Measurements from ENCODE around the gene EIF5. TPM values are rescaled to one million over a fixed set of nuclear protein-coding genes. Genes with fewer than 3 reads are reported as not detected.
A peak's percentile ranks its signal among the peaks of the same experiment; 100 is the strongest.

EIF5 gene
- total and polyA plus RNA-seq, 4 donors: 121 to 435 (median 192) TPM

- no peak for TF ChIP-seq FOXA2 (IDR thresholded peaks at IDR 0.05)
- TF ChIP-seq RXRA (IDR thresholded peaks at IDR 0.05): no peak
- no peak for TF ChIP-seq NR2F2 (IDR thresholded peaks at IDR 0.05)
- TF ChIP-seq, protein P1, sequence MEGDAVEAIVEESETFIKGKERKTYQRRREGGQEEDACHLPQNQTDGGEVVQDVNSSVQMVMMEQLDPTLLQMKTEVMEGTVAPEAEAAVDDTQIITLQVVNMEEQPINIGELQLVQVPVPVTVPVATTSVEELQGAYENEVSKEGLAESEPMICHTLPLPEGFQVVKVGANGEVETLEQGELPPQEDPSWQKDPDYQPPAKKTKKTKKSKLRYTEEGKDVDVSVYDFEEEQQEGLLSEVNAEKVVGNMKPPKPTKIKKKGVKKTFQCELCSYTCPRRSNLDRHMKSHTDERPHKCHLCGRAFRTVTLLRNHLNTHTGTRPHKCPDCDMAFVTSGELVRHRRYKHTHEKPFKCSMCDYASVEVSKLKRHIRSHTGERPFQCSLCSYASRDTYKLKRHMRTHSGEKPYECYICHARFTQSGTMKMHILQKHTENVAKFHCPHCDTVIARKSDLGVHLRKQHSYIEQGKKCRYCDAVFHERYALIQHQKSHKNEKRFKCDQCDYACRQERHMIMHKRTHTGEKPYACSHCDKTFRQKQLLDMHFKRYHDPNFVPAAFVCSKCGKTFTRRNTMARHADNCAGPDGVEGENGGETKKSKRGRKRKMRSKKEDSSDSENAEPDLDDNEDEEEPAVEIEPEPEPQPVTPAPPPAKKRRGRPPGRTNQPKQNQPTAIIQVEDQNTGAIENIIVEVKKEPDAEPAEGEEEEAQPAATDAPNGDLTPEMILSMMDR (IDR thresholded peaks at IDR 0.05; ENCODE audit: low read depth, low read length, missing input control): no peak
- TF ChIP-seq HNF4G (IDR thresholded peaks at IDR 0.05): no peak
- TF ChIP-seq YY1 (IDR thresholded peaks at IDR 0.05): no peak
- Histone ChIP-seq H3K27ac (ENCODE audit: low read depth in 1 of 2, low read length in 2 of 2) (no peak overlapping the region), H3K4me1 (ENCODE audit: control insufficient read depth in 4 of 4, insufficient read depth in 4 of 4, low read length in 3 of 4) (peaks cover 11 to 31% (median 14%) of the 10 kb centered on the region in 4 donors), H3K4me3 (ENCODE audit: low read depth in 1 of 3, low read length in 3 of 3) (no peak overlapping the region), H3K36me3 (ENCODE audit: control insufficient read depth in 4 of 4, insufficient read depth in 3 of 4, low read depth in 1 of 4, low read length in 3 of 4) (no peaks in the 10 kb centered on the region), H3K9me3 (ENCODE audit: control insufficient read depth in 4 of 4, low read length in 3 of 4) (no peaks in the 10 kb centered on the region), H3K27me3 (ENCODE audit: control insufficient read depth in 4 of 4, insufficient read depth in 4 of 4, low read length in 3 of 4) (no peaks in the 10 kb centered on the region), H3K9ac (ENCODE audit: low read depth in 1 of 2, low read length in 2 of 2) (no peak overlapping the region)
- no peak for DNase-seq (ENCODE audit: low spot score)
- WGBS: 62% methylated on average over 6 of the region's 6 CpGs
Measured at GRCh38 chr14:103393070-103393469, 59.0 kb downstream of the EIF5 start.

DNA sequence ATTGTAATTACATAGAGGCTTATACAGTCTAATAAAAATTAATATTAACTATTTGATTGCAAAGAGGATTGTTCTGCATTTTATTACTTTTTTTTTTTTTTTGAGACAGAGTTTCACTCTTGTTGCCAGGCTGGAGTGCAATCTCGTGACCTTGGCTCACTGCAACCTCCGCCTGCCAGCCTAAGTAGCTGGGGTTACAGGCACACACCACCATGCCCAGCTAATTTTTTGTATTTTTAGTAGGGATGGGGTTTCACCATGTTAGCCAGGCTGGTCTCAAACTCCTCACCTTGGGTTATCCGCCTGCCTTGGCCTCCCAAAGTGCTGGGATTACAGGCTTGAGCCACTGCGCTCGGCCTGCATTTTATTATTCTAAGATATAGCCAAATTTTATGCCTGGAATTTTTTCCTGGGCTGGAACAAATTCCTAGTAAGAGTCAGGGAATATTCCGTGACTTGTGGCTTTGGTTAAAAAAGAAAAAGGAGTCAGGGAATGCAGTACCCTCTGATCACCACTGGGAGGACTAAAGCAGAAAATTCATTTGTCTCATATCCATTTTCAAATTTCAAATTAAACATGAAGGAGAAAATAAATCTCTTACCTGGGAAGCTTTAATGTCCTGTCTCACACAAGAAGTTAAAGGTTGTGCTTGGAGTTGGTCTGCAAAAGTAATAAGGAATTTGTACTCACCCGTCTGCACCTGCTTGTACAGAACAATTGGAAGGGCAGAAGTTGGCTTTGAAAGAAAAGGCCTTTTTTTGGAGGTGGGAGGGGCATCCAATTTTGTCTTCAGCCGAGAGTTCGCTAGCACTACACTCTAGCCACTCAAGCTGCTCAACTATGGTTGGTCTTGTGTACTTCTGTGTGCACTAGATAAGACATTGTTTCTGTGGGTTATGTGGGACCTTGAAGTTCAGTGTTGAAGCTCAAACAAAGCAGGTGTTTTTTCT, 59.9 kb downstream of the EIF5 start:
- peaks cover 7 to 28% (median 12%) of the 10 kb centered on the region in 4 donors for H3K4me1 ChIP-seq (ENCODE audit: control insufficient read depth in 4 of 4, insufficient read depth in 4 of 4, low read length in 3 of 4)
- H3K9ac ChIP-seq (ENCODE audit: low read depth in 1 of 2, low read length in 2 of 2): no peak overlapping the region
- no peaks in the 10 kb centered on the region for H3K27me3 ChIP-seq (ENCODE audit: control insufficient read depth in 4 of 4, insufficient read depth in 4 of 4, low read length in 3 of 4)
- H3K9me3 ChIP-seq (ENCODE audit: control insufficient read depth in 4 of 4, low read length in 3 of 4): no peaks in the 10 kb centered on the region
- no peak overlapping the region for H3K4me3 ChIP-seq (ENCODE audit: low read depth in 1 of 3, low read length in 3 of 3)
- WGBS: 48% methylated on average over 9 of the region's 9 CpGs
- H3K36me3 ChIP-seq (ENCODE audit: control insufficient read depth in 4 of 4, insufficient read depth in 3 of 4, low read depth in 1 of 4, low read length in 3 of 4): no peaks in the 10 kb centered on the region
- peak; percentile 50 to 63 for TF ChIP-seq RAD21 (IDR thresholded peaks at IDR 0.05)
- TF ChIP-seq SP1 (IDR thresholded peaks at IDR 0.05): no peak
- no peak for TF ChIP-seq ZBTB33 (IDR thresholded peaks at IDR 0.05)
- no peak for TF ChIP-seq YY1 (IDR thresholded peaks at IDR 0.05)
- TF ChIP-seq, protein P1 (IDR thresholded peaks at IDR 0.05; ENCODE audit: low read depth, low read length, missing input control): peak; percentile 86
- TF ChIP-seq HNF4A (conservative IDR thresholded peaks at IDR 0.05): no peak
- no peak for TF ChIP-seq EGR1 (IDR thresholded peaks at IDR 0.05; ENCODE audit: low read depth in 2 of 2)
- no peak for TF ChIP-seq NR2F2 (IDR thresholded peaks at IDR 0.05)
- TF ChIP-seq TAF1 (conservative IDR thresholded peaks at IDR 0.05): no peak
- TF ChIP-seq, protein P2, sequence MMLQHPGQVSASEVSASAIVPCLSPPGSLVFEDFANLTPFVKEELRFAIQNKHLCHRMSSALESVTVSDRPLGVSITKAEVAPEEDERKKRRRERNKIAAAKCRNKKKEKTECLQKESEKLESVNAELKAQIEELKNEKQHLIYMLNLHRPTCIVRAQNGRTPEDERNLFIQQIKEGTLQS (IDR thresholded peaks at IDR 0.05): no peak
- TF ChIP-seq REST (IDR thresholded peaks at IDR 0.05): peak; percentile 23
- TF ChIP-seq GABPA (IDR thresholded peaks at IDR 0.05 in 1 of 2, conservative IDR thresholded peaks at IDR 0.05 in 1 of 2): no peak
- DNase-seq (ENCODE audit: low spot score): no peak
- H3K27ac ChIP-seq (ENCODE audit: low read depth in 1 of 2, low read length in 2 of 2): peak overlapping the region; percentile 19 to 65

All from liver (tissue), 9 donors.